WTC11 (cell line): ENCODE data around the gene TOX2.

Experiments used
- ATF2 ChIP-seq: sonication (generic); formaldehyde crosslinking; IDR thresholded peaks from 2 replicates; pipeline ENCODE4 v1.8.1; 2022; ENCODE audit warnings: low read depth, missing genetic modification reagents, borderline replicate concordance
- ATF3 ChIP-seq: sonication (generic); formaldehyde crosslinking; conservative IDR thresholded peaks from 2 replicates; pipeline ENCODE4 v1.8.1; 2022; ENCODE audit warnings: mild to moderate bottlenecking, missing genetic modification reagents
- CREB1 ChIP-seq: sonication (generic); formaldehyde crosslinking; IDR thresholded peaks from 2 replicates; pipeline ENCODE4 v1.8.0; 2023; ENCODE audit warnings: mild to moderate bottlenecking, missing genetic modification reagents
- CTCF ChIP-seq: fragments of 200-600 bp; IDR thresholded peaks from 2 replicates; pipeline ENCODE4 v1.8.0; 2022; ENCODE audit warnings: antibody characterized with exemption
- E2F4 ChIP-seq: sonication (generic); formaldehyde crosslinking; IDR thresholded peaks from 2 replicates; pipeline ENCODE4 v1.8.1; 2022; ENCODE audit warnings: low read depth, mild to moderate bottlenecking, moderate library complexity, missing genetic modification reagents, borderline replicate concordance
- E2F5 ChIP-seq: sonication (generic); formaldehyde crosslinking; IDR thresholded peaks from 2 replicates; pipeline ENCODE4 v1.8.1; 2022; ENCODE audit warnings: mild to moderate bottlenecking, moderate library complexity, missing genetic modification reagents
- ESRRA ChIP-seq: sonication (generic); formaldehyde crosslinking; IDR thresholded peaks from 2 replicates; pipeline ENCODE4 v1.8.1; 2022; ENCODE audit warnings: mild to moderate bottlenecking, missing genetic modification reagents, borderline replicate concordance
- NFYB ChIP-seq: sonication (generic); formaldehyde crosslinking; conservative IDR thresholded peaks from 2 replicates; pipeline ENCODE4 v1.8.0; 2022; ENCODE audit warnings: low read depth, missing genetic modification reagents
- STAT6 ChIP-seq: sonication (generic); formaldehyde crosslinking; conservative IDR thresholded peaks from 2 replicates; pipeline ENCODE4 v1.8.1; 2023; ENCODE audit warnings: mild to moderate bottlenecking, low read depth, missing genetic modification reagents, moderate library complexity
- TP53 ChIP-seq: sonication (generic); formaldehyde crosslinking; IDR thresholded peaks from 2 replicates; pipeline ENCODE4 v1.8.1; 2023; ENCODE audit warnings: mild to moderate bottlenecking, missing genetic modification reagents
- USF2 ChIP-seq: sonication (generic); formaldehyde crosslinking; IDR thresholded peaks from 2 replicates; pipeline ENCODE4 v1.8.1; 2023; ENCODE audit warnings: mild to moderate bottlenecking, missing genetic modification reagents, moderate library complexity
- ZNF281 ChIP-seq: sonication (generic); formaldehyde crosslinking; IDR thresholded peaks from 2 replicates; pipeline ENCODE4 v1.8.0; 2023; ENCODE audit warnings: mild to moderate bottlenecking, missing genetic modification reagents

GRCh38 chr20:44099832-44100231 is 185.2 kb downstream of the TOX2 start:
- TF ChIP-seq E2F5 (CRISPR knock-in tag): no peak
- TF ChIP-seq CTCF: no peak
- no peak for TF ChIP-seq ZNF281
- no peak for TF ChIP-seq TP53
- TF ChIP-seq USF2 (CRISPR knock-in tag): no peak
- no peak for TF ChIP-seq NFYB
- no peak for TF ChIP-seq ESRRA (CRISPR knock-in tag)
- TF ChIP-seq E2F4 (CRISPR knock-in tag): no peak
- TF ChIP-seq ATF2: no peak
- no peak for TF ChIP-seq ATF3
- no peak for TF ChIP-seq STAT6
- no peak for TF ChIP-seq CREB1 (CRISPR knock-in tag)
